GM18870 (cell line): ENCODE measurements around the gene KIF16B.

Source experiments
- ATAC-seq: cut with Tn5 transposase; IDR thresholded peaks from one replicate; pipeline ENCODE4 v1.9.1; 2021; ENCODE audit warnings: moderate library complexity; ENCODE audit not compliant: unreplicated experiment

KIF16B gene

DNA sequence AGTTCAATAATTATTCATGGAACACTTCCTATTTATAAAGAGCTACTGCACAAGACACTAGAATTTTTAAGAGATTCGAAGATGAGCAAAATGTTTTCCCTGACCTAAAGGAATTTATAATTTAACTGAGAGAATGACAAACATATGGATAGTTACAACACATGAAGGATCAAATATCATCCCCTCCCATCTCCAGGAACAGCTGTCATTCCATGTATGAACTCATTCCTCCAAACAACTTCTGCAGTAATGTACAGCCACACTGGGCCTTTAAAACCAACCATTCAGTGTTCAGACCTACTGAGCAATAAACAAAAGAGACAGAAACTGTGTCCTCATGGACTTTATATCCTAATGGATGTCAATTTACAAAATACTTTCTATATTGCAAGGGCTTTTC is 87.8 kb downstream of the KIF16B start:
- ATAC-seq: no peak

GRCh38 chr20:16483024-16483423 is 90.2 kb downstream of the KIF16B start:
- no peak for ATAC-seq

GRCh38 chr20:16481977-16482376 is 91.3 kb downstream of the KIF16B start:
- no peak for ATAC-seq

DNA sequence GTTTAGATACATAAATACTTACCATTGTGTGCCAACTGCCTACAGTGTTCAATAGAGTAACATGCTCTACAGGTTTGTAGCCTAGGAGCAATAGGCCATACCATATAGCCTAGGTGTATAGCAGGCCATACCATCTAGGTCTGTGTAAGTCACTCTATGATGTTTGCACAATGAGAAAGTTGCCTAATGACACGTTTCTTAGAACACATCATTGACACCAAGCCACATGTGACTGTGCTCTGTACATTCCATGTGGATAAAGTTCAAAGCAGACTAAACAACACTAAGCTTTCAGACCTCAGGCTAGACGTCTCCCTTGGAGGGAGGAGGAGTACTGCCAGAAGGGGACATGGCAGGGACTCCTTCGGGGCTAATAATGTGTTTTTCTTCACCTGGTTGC is 93.6 kb downstream of the KIF16B start:
- ATAC-seq: no peak

- no peak for ATAC-seq
Observed at GRCh38 chr20:16477632-16478031, 95.6 kb downstream of the KIF16B start.

DNA sequence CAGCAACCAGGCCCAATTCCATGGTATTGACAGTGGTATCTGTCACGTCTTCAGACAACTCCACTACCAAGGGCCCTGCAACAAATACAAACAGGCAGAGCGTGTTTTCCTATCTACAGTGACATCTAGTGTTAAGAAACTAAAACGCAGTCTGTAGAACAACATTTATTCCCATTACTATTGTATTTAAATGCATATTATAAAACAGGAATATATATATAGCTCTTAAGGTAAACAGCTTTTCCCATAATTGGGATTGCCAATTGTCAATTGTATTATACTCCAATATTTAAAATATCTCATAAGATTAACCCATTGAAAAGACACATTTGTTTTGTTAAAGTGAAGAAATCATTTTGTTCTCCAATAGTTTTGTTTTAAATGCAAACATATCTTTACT is 97.2 kb downstream of the KIF16B start:
- no peak for ATAC-seq

GRCh38 chr20:16475225-16475624 is 98.0 kb downstream of the KIF16B start:
- no peak for ATAC-seq

DNA sequence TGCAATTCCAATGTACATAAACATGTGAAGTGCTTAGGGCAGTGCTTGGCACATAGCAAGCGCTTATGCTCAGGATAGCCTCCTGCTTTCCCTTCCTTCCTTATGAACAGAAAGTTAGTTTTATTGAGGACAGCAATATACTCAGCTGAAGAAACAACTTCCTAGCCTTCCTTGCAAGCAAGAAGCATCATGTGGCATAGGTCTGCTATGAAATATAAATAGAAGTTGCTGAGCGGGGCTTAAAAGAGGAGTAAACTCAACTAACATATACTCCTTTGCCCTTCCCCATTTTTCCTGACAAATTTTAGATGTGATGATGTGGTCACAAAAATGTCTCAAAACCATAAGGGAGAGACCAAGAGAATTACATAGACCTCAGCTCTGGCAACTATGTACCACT is 98.9 kb downstream of the KIF16B start:
- ATAC-seq: no peak

GRCh38 chr20:16472045-16472872 is 101.0 kb downstream of the KIF16B start:
- no peak for ATAC-seq

GRCh38 chr20:16469395-16469905 is 103.8 kb downstream of the KIF16B start:
- no peak for ATAC-seq

DNA sequence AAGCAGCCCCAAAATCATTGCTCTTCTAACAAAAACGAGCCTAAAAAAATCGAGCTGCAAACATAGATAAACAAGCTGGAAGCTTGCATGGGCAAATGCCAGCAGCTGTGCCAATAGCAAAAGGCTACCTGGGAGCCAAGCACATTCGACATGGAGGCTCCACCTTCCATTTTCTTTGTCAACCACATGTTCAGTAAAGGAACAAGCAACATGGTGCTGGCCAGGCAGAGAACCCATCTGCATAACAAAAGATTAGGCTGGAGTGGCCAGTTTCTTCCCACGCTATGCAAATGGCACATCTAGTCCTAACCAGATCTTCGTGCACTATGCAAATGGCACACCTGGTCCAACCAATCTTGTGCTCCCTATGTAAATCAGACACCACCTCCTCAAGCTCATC is 110.5 kb downstream of the KIF16B start:
- no peak for ATAC-seq

- ATAC-seq: no peak
Observed at GRCh38 chr20:16459019-16459700, 114.1 kb downstream of the KIF16B start.

- no peak for ATAC-seq
Observed at GRCh38 chr20:16457514-16457913, 115.7 kb downstream of the KIF16B start.

DNA sequence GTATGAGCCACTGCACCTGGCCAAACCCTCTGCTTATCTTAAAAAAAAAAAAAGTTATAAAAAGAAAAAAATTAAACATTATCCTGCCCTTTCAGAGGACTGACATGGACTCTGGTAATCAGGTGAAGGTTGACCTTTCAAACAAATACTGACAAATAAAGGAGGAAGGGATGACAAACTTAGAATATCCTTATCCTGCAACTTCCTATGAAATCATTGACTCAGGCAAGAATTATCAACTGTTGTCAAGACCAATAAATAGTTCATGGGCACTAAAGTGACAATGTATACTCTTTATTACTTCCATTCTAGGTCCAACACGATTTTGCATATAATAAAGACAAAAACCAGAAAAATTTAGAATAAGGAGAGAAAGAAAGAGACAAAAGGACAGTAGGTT is 117.9 kb downstream of the KIF16B start:
- ATAC-seq: no peak

- ATAC-seq: no peak
Observed at GRCh38 chr20:16451982-16452381, 121.3 kb downstream of the KIF16B start.

GRCh38 chr20:16451001-16451400 is 122.2 kb downstream of the KIF16B start:
- ATAC-seq: no peak

DNA sequence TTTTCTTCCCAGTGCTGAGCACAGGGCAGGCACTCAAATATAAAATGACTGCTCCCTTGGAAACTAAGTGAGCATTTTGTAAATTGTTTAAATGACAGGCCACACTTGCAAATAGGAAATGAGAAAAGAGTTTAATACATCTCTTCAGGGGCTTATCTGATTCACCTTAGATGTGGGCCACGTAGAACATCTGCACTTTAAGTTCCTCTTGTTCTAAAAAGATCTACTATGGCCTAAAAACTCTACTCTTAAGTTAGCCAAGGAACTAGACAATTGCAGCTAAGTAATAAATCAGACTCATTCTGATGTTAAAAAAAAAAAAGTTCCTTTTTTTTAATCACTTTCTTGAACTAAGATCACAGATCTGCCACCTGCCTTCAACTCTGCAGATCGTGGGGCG is 126.3 kb downstream of the KIF16B start:
- ATAC-seq: no peak

DNA sequence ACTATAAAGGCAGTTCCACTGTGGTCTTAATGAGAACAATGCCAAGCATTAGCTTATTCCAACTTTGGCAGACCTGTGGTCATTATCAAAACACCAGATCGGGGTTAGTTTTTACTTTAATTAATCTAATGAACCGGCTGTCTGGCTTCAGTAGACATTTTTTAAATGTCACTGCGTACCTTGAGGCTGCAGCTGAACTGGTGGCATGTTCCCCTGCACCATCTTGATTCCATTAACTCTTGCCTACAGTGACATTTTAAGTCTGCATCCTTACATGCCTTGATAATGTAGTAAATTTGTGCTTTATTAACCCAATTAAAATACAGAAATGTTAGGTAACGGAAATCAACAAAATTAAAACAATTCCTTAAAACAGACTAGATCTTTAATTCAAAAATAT is 127.0 kb downstream of the KIF16B start:
- ATAC-seq: no peak

- ATAC-seq: no peak
Observed at GRCh38 chr20:16445482-16445881, 127.8 kb downstream of the KIF16B start.

- ATAC-seq: no peak
Observed at GRCh38 chr20:16444057-16444777, 129.0 kb downstream of the KIF16B start.

- ATAC-seq: no peak
Observed at GRCh38 chr20:16441546-16442164, 131.6 kb downstream of the KIF16B start.
